Osteoblast (primary cell): ENCODE results near the gene SLC46A1. TPM values are rescaled to one million over a fixed set of nuclear protein-coding genes. Genes with fewer than 3 reads are reported as not detected.

Source experiments
- DNase-seq: peaks from one replicate; pipeline ENCODE4 v3.0.0; 2011; ENCODE audit warnings: low spot score, mixed read lengths; ENCODE audit not compliant: insufficient read length; ENCODE audit errors: missing footprints
- H2AFZ ChIP-seq: 2 replicates; pipeline ENCODE4 v1.6.0; 2011; ENCODE audit warnings: mild to moderate bottlenecking, low read length
- H3K27ac ChIP-seq: 2 replicates; pipeline ENCODE4 v1.5.1; 2011; ENCODE audit warnings: mild to moderate bottlenecking, low read depth, low read length, moderate library complexity
- H3K27me3 ChIP-seq: 2 replicates; pipeline ENCODE4 v1.6.0; 2012; ENCODE audit warnings: mild to moderate bottlenecking, control low read depth, inconsistent platforms, low read length, moderate library complexity; ENCODE audit not compliant: insufficient read depth
- H3K36me3 ChIP-seq: 2 replicates; pipeline ENCODE4 v1.5.1; 2011; ENCODE audit warnings: mild to moderate bottlenecking, low read length, control low read depth, moderate library complexity; ENCODE audit not compliant: insufficient read depth
- H3K4me1 ChIP-seq: 2 replicates; pipeline ENCODE4 v1.5.1; 2011; ENCODE audit warnings: mild to moderate bottlenecking, low read length, control low read depth, moderate library complexity; ENCODE audit not compliant: insufficient read depth
- H3K4me2 ChIP-seq: 2 replicates; pipeline ENCODE4 v1.6.0; 2011; ENCODE audit warnings: mild to moderate bottlenecking, low read length; ENCODE audit not compliant: insufficient read depth
- H3K4me3 ChIP-seq: fragments of 200-600 bp; sonication (generic); 3 replicates; pipeline ENCODE4 v1.5.1; 2012; ENCODE audit warnings: mild to moderate bottlenecking, low read length, inconsistent platforms; ENCODE audit not compliant: insufficient read depth
- H3K79me2 ChIP-seq: 2 replicates; pipeline ENCODE4 v1.6.0; 2012; ENCODE audit warnings: mild to moderate bottlenecking, low read length, control low read depth, inconsistent platforms; ENCODE audit not compliant: insufficient read depth
- H3K9me3 ChIP-seq: 2 replicates; pipeline ENCODE4 v1.5.1; 2011; ENCODE audit warnings: low read depth, low read length, control low read depth
- H4K20me1 ChIP-seq: 2 replicates; pipeline ENCODE4 v1.6.0; 2012; ENCODE audit warnings: mild to moderate bottlenecking, low read length, control low read depth; ENCODE audit not compliant: insufficient read depth
- total RNA-seq: library from RNA; depleted of rRNA; stranded (reverse); fragments of >200 nt; gene quantifications from 2 replicates; pipeline ENCODE4 v1.2.3, GENCODE V29; 2012
- TF ChIP-seq, protein P1 (sequence below): IDR thresholded peaks from 2 replicates; pipeline ENCODE4 v1.5.1; 2011; ENCODE audit warnings: mild to moderate bottlenecking, low read depth, low read length, moderate library complexity; ENCODE audit errors: extremely low read depth

Gene SLC46A1
- total RNA-seq, 1 donor = 8.0 TPM

DNA sequence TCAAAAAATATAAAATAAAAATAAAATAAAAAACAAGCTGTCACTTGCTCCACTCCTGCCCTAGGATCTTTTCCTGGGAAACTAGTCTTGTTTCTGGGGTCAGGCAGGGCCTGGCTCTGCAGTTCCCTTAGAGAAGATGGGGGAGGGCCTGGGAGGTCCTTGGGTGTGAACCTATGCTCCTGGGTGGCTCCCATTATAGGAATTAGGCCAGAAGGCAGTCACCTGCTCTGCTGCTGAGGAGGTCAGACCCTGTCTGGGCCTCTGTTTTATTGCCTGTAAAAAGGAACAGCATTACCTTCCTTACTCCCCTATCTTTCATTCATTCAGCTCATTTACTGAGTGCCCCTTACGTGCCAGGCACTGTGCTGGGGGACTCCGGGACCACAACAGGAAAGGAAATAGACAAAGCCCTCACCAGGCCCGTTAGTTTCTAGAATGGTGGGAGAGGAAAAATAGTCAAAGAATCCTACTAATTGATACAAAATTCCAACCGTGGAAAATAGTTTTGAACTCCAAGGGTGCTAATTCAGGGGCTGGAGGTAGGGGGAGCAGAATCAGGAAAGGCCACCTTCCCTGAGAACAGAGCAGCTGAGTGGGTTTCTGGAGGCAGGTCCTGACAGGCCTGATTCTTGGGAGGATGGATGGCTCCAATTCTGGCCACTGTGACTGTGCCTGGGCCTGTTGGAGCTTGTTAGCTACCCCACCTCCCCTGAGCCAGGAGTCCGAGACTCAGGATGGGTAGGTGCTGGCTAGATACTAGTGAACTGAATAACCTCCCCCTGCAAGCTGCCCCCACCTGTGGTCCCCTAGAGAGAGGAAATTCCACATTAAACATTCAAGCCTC, 1.3 kb upstream of the SLC46A1 start:
- H3K27ac ChIP-seq = no peak overlapping the region
- H3K4me2 ChIP-seq = no peak overlapping the region
- peaks cover 9% of the 10 kb centered on the region for H3K4me1 ChIP-seq
- H3K4me3 ChIP-seq = no peak overlapping the region
- DNase-seq = no peak
- no peaks in the 10 kb centered on the region for H3K79me2 ChIP-seq
- TF ChIP-seq, protein P1, sequence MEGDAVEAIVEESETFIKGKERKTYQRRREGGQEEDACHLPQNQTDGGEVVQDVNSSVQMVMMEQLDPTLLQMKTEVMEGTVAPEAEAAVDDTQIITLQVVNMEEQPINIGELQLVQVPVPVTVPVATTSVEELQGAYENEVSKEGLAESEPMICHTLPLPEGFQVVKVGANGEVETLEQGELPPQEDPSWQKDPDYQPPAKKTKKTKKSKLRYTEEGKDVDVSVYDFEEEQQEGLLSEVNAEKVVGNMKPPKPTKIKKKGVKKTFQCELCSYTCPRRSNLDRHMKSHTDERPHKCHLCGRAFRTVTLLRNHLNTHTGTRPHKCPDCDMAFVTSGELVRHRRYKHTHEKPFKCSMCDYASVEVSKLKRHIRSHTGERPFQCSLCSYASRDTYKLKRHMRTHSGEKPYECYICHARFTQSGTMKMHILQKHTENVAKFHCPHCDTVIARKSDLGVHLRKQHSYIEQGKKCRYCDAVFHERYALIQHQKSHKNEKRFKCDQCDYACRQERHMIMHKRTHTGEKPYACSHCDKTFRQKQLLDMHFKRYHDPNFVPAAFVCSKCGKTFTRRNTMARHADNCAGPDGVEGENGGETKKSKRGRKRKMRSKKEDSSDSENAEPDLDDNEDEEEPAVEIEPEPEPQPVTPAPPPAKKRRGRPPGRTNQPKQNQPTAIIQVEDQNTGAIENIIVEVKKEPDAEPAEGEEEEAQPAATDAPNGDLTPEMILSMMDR = no peak
- H3K36me3 ChIP-seq = peaks cover 3% of the 10 kb centered on the region
- H2AFZ ChIP-seq = no peak overlapping the region
- H3K27me3 ChIP-seq = peaks cover 6% of the 10 kb centered on the region
- no peaks in the 10 kb centered on the region for H3K9me3 ChIP-seq
- no peaks in the 10 kb centered on the region for H4K20me1 ChIP-seq

DNA sequence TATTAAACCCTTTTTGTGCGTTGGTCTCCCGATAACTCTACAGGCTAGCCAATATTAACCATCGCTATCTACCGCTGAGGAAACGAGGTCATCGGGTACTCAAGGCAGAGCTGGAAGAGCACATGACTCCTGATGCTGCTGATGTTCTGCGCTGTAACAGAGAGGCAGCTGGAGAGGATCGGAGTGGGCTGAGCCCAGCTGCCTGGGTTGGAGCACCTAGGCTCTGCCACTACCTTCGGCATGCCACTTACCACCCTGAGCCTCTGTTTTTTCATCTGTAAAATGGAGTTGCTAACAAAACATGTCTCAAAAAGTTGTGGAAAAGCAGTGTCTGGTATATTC, 432 bp upstream of the SLC46A1 start:
- peak overlapping the region; percentile 89 for H3K4me3 ChIP-seq
- no peak for DNase-seq

DNA sequence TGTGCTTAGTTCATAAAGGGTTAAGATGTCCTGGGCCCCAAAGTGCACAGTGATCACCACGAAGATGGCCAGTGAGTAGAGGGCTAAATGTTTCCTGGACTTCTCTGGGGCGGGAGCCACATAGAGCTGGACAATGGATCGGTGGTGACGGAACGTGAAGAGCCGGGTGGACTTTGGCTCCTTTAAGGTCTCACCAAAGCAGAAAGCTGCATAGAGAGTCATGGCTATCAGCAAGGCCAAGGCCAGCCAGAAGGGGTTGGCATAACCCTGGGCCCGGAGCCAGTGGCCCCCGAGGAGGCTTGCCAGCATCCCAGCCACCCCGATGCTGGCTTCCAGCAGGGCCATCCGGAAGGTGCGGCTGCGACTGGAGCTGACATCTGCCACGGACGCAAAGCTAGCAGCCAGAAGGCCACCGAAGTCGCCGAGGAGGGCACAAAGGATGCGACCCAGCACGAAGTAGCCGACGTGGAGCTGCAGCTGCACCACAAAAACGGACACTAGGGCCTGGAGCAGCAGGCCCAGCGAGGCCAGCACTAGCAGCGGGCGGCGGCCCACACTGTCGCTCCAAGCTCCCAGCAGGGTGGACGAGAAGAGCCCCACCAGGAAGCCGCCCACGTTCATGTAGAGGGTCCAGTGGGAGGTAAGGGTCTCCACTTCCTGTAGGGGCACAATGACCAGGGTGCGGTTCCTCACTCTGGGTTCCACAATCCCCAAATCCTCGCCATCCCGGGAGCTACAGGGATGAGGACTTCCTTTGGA, 1.0 kb downstream of the SLC46A1 start:
- Histone ChIP-seq H4K20me1 (no peaks in the 10 kb centered on the region), H3K4me2 (peak overlapping the region; percentile 83), H3K27ac (no peak overlapping the region), H3K79me2 (no peaks in the 10 kb centered on the region), H2AFZ (peak overlapping the region; percentile 81), H3K9me3 (no peaks in the 10 kb centered on the region), H3K27me3 (no peaks in the 10 kb centered on the region), H3K36me3 (peaks cover 24% of the 10 kb centered on the region), H3K4me1 (peaks cover 9% of the 10 kb centered on the region), H3K4me3 (peak overlapping the region; percentile 89)
- TF ChIP-seq, protein P1 = no peak
- peak; percentile 90 for DNase-seq

More for the DNA sequence above, 432 bp upstream of the SLC46A1 start:
- no peaks in the 10 kb centered on the region for H3K79me2 ChIP-seq
- peak overlapping the region; percentile 81 for H2AFZ ChIP-seq
- H4K20me1 ChIP-seq = no peaks in the 10 kb centered on the region
- peaks cover 9% of the 10 kb centered on the region for H3K4me1 ChIP-seq
- H3K27ac ChIP-seq = no peak overlapping the region
- H3K9me3 ChIP-seq = no peaks in the 10 kb centered on the region
- peaks cover 12% of the 10 kb centered on the region for H3K36me3 ChIP-seq
- TF ChIP-seq, protein P1 = no peak
- peaks cover 2% of the 10 kb centered on the region for H3K27me3 ChIP-seq
- peak overlapping the region; percentile 83 for H3K4me2 ChIP-seq

DNA sequence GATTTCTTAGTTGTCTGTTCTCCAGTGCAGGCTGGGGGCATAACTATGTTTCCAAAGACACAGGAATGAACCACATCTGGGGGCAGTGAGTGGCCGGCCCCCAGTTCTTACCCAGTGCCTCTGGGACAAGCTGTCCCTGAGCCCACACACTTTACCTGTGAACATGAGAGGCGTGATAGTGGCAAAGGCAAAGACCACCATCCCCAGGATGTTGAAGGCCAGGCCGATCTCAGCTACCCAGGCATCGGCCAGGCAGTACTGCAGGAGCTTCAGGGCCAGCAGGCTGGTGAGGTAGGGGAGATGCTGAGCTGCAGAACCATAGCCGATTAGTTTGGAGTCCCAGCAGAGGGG, 1.6 kb downstream of the SLC46A1 start:
- H3K9me3 ChIP-seq = no peaks in the 10 kb centered on the region
- no peak for DNase-seq
- no peak overlapping the region for H3K27ac ChIP-seq
- no peaks in the 10 kb centered on the region for H3K79me2 ChIP-seq
- H4K20me1 ChIP-seq = no peaks in the 10 kb centered on the region
- H3K36me3 ChIP-seq = peaks cover 24% of the 10 kb centered on the region
- TF ChIP-seq, protein P1 = no peak
- H2AFZ ChIP-seq = no peak overlapping the region
- no peak overlapping the region for H3K4me2 ChIP-seq
- H3K4me3 ChIP-seq = peak overlapping the region; percentile 89
- H3K4me1 ChIP-seq = peaks cover 9% of the 10 kb centered on the region
- H3K27me3 ChIP-seq = no peaks in the 10 kb centered on the region
